GM10266 (cell line): ENCODE results near the gene AMELX.

ENCODE experiments used
- DNase-seq: peaks from one replicate; pipeline ENCODE4 v3.0.0; 2012; ENCODE audit errors: extremely low spot score
- TF ChIP-seq, protein P1 (sequence below): IDR thresholded peaks from 2 replicates; pipeline ENCODE4 v1.5.1; 2012; ENCODE audit warnings: mild to moderate bottlenecking, low read depth; ENCODE audit not compliant: control insufficient read depth, insufficient read depth; ENCODE audit errors: missing control alignments

AMELX gene

DNA sequence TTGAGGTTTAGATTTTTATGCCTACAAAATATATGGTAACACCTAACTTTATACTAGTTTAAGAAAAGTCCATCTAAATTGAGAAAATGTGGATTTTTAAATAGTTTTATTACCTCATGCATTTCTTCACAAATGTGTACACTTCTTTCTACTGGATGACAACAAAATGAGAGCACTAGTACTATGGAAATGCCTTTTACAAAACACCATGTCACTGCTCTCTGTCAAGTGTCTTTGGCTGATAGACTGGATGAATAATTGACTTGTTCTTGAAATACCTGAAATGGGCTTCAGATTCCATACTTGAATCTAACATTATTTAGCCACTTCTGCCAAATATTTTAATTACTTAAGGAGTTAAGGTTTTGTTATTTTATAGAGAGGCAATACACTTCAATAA lies 49.5 kb downstream of the AMELX start:
- DNase-seq: no peak
- TF ChIP-seq, protein P1, sequence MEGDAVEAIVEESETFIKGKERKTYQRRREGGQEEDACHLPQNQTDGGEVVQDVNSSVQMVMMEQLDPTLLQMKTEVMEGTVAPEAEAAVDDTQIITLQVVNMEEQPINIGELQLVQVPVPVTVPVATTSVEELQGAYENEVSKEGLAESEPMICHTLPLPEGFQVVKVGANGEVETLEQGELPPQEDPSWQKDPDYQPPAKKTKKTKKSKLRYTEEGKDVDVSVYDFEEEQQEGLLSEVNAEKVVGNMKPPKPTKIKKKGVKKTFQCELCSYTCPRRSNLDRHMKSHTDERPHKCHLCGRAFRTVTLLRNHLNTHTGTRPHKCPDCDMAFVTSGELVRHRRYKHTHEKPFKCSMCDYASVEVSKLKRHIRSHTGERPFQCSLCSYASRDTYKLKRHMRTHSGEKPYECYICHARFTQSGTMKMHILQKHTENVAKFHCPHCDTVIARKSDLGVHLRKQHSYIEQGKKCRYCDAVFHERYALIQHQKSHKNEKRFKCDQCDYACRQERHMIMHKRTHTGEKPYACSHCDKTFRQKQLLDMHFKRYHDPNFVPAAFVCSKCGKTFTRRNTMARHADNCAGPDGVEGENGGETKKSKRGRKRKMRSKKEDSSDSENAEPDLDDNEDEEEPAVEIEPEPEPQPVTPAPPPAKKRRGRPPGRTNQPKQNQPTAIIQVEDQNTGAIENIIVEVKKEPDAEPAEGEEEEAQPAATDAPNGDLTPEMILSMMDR: no peak

DNA sequence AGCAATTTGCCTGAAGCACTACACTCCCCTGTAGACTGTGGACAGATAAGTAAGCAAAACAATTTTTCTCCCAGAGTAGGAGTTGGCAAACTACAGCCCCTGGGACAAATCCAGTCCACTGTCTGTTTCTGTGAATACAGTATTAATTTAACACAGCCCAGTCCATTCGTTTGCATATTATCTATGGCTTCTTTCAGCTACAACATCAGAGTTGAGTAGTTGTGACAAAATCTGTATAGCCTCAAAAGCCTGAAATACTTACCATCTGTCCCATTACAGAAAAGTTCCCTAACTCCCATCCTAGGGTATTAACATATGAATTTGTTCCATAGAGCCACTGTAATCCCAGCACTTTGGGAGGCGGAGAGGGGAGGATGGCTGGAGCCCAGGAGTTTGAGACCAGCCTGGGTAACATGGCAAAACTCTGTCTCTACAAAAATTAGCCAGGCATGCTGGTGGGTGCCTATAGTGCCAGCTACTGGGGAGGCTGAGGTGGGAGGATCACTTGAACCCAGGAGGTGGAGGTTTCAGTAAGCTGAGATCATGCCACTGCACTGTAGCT lies 53.0 kb downstream of the AMELX start:
- TF ChIP-seq, protein P1: no peak
- no peak for DNase-seq

DNA sequence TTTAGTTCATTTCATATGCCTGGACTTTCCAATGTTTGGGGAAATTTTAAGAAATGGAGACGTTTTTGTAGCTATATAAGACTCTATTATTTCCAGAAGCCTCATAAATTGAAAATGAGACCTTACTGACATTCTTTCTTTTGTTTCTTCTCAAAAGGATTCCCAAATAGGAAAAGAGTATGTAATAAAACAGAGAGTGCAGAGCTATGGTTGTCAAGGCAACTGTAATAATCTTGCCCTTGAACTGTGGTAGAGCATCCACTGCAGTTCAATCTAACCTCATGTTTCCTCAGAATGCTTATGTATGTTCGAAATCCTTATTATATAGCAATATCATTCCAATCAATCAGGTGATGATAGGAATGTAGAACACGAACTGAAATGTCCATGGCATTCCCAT lies 54.1 kb downstream of the AMELX start:
- DNase-seq: no peak
- TF ChIP-seq, protein P1: no peak

DNA sequence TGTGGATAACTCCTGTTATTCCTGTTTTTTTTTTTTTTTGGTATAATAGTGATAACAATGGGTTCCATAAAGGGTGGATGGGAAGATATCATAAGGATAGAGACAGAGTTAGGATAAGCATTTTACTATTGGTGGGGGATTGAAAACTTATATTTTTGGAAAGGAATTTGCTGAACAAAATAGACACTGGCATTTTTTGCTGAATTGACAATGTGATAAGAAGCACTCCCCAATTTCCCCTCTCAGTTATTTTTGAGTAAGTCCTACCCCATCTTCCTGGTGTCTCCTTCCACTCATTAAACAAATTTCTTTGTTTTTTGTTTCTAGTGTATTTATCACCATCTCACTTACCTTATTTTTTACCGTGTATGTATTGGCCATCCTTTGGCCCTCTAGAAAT lies 55.8 kb downstream of the AMELX start:
- no peak for DNase-seq
- TF ChIP-seq, protein P1: no peak

DNA sequence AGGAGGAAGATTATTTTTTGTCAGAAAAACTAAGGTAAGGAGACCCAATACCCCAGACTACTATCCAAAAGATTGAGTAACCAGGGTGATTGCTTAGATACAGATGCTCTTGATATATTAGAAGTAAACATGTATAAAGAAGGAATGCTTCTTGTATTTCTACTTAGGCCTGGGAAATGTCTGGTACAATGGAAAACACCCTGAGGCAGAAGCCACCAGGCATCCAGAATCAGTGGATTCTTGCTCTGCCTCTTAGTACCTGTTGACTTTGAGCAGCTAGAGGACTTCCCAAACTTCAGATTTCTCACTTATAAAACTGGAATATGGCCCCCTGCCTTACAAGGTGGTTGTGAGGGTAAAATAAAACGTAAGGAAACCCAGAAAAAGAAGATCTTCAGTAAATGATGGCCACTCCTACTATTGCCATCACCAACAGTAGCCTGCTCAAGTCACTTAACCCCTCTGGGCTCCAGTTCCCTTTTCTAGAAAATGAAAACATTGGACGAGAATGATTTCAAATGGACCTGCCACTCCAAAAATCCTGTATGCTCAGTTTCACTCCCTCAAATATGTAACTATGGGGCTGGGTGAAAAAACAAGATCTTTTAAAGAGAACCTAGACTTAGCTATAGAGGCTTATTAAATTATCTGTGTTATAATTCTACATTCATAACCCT lies 56.6 kb downstream of the AMELX start:
- no peak for DNase-seq
- TF ChIP-seq, protein P1: no peak
